GM12865 (cell line): Measurements from ENCODE around the gene SPTAN1.

ENCODE experiments used
- DNase-seq: peaks from one replicate; pipeline ENCODE4 v3.0.0; 2010; ENCODE audit warnings: low read depth
- H3K4me3 ChIP-seq: 2 replicates; pipeline ENCODE4 v1.5.1; 2011; ENCODE audit warnings: mild to moderate bottlenecking, low read depth, low read length, control low read depth
- TF ChIP-seq, protein P1 (sequence below): IDR thresholded peaks from 2 replicates; pipeline ENCODE4 v1.5.1; 2011; ENCODE audit warnings: low read length, control low read depth, low read depth, inconsistent platforms; ENCODE audit not compliant: insufficient read depth; ENCODE audit errors: missing control alignments

The SPTAN1 gene

DNA sequence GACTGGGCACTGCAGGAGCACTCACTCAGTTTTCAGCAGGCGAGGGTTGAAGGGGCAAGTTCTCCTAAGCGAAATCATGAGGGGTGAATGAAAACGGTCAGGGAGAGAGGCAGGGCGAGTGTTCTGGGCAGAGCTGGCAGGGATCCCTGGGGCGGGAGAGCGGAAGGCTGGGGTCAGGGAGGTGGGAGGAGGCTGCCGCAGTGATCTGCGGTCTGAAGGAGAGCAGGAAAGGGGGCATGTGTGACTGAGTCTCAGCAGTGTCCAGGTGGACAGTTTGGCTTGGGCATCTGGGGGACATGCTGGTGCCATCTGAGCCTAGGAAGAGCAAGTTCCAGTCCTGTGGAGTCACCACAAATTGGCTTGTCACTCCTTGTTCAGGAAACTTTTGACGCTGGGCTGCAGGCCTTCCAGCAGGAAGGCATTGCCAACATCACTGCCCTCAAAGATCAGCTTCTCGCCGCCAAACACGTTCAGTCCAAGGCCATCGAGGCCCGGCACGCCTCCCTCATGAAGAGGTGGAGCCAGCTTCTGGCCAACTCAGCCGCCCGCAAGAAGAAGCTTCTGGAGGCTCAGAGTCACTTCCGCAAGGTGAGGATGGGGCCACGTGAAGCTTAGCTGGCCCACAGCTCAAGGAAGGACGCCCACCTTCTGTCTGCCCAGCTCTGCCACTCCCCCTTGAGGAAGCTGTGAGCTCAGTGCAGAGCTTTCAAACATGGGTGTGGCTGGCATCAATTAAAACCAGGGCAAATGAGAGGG is 73.2 kb downstream of the SPTAN1 start:
- no peak for DNase-seq
- H3K4me3 ChIP-seq, result no peak overlapping the region
- TF ChIP-seq, protein P1, sequence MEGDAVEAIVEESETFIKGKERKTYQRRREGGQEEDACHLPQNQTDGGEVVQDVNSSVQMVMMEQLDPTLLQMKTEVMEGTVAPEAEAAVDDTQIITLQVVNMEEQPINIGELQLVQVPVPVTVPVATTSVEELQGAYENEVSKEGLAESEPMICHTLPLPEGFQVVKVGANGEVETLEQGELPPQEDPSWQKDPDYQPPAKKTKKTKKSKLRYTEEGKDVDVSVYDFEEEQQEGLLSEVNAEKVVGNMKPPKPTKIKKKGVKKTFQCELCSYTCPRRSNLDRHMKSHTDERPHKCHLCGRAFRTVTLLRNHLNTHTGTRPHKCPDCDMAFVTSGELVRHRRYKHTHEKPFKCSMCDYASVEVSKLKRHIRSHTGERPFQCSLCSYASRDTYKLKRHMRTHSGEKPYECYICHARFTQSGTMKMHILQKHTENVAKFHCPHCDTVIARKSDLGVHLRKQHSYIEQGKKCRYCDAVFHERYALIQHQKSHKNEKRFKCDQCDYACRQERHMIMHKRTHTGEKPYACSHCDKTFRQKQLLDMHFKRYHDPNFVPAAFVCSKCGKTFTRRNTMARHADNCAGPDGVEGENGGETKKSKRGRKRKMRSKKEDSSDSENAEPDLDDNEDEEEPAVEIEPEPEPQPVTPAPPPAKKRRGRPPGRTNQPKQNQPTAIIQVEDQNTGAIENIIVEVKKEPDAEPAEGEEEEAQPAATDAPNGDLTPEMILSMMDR, result no peak

DNA sequence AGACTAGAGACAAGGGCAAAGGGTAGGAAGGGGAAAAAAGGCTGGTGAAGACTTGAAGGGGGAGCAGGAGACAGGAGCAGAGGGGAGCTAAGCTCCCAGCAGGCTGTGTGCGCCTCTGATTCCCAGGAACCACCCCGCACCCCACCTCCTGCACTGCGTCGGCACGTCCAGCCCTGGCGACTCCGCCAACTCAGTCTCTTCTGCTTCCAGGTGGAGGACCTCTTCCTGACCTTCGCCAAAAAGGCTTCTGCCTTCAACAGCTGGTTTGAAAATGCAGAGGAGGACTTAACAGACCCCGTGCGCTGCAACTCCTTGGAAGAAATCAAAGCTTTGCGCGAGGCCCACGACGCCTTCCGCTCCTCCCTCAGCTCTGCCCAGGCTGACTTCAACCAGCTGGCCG is 73.8 kb downstream of the SPTAN1 start:
- DNase-seq, result no peak
- H3K4me3 ChIP-seq, result no peak overlapping the region
- TF ChIP-seq, protein P1, result no peak

DNA sequence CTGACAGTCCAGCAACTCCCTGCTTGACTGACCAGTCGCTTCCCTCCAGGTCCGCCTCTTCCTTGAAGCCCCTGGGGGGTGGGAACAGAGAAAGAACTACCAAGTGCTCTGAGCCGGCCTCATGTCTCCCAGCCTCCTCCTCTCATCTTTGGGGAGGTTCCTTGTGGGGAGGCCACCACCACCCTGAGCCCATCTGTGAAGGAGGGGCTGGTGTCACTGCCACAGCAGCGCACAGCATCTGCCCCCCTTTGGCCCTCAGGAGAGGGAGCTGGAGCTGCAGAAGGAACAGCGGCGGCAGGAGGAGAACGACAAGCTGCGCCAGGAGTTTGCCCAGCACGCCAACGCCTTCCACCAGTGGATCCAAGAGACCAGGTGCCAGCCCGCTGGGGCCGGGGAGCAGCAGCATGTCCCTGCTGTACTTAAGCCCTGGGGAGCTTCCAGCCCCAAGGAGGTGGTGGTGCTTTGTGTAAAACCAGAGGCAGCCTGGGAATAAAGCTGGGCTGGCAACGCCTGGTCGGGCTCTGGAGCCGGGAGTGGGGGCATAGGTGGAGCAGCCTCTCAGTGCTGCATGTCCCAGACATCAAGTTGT is 74.8 kb downstream of the SPTAN1 start:
- no peak for DNase-seq
- no peak overlapping the region for H3K4me3 ChIP-seq
- TF ChIP-seq, protein P1, result no peak

DNA sequence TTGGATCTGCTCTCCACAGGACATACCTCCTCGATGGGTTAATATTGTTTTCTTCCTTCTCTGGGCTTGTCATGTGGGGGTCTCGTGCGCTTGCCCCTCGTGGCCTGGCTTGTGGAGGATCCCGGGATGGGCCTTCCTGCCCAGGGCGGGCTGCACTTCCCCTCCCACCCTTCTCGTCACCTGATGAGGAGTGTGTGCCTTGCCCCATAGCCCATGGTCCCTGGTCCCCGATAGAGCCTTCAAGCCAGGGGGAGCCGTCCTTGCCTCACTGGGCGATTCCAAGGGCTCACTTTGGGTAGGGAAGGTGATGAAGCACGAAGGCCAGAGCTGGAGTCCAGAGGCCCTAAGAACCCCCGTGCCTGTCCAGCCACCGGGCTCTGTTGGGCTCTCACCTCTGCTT is 75.5 kb downstream of the SPTAN1 start:
- no peak overlapping the region for H3K4me3 ChIP-seq
- TF ChIP-seq, protein P1, result no peak
- DNase-seq, result no peak

DNA sequence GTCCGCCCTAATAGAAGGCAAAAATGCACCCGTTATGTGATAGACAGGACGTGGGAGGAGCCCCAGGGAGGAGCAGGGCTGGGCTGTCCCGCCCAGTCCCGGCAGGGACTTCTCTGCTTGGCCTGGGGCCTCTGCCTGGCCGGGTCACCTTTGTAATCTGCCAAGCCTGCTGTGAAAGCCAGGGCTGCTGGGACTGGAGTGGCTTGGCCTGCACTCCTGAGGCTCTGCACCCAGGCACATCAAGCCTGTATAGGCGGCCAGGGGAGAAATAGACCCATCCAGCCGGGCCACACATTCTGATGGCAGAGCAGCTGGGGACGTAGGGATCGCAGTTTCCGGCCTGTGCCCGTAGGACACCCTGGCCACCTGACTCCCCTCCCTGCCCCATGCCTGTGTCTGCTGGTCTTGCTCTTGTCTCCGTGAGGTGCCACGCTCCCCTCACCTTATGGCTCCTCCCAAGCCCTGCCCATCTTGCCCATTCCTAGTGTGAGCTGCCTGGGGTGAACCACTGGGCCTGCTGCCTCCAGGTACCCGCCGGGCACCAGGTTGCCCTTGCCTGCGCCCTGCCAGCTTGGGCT is 76.2 kb downstream of the SPTAN1 start:
- TF ChIP-seq, protein P1, result no peak
- H3K4me3 ChIP-seq, result no peak overlapping the region
- no peak for DNase-seq

DNA sequence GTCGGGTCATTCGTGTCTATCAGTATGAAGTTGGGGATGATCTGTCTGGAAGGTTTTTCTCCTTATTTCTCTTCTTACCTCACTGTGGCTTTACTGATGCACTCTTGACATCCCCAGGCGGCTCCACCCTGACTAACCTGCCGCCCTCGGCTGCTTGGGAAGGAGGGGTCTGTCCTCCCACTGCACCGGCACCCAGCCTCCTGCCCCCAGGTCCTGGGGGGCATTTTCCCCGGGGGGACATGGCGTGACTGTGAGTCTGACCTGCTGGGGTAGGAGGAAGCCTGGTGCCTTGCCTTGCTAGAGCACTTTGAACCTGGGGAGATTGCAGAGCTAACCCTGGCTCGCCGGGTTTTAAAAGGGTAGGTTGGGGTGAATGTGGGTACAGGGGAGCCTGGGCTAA is 76.7 kb downstream of the SPTAN1 start:
- no peak for DNase-seq
- no peak overlapping the region for H3K4me3 ChIP-seq
- TF ChIP-seq, protein P1, result no peak
